GM12875 (cell line): Measurements from ENCODE around the gene MAP6D1.

Experiments used
- H3K4me3 ChIP-seq: one replicate; pipeline ENCODE4 v1.5.1; 2011; ENCODE audit warnings: low read depth, low read length, control low read depth
- TF ChIP-seq, protein P1 (sequence below): IDR thresholded peaks from 2 replicates; pipeline ENCODE4 v1.5.1; 2011; ENCODE audit warnings: low read depth, mild to moderate bottlenecking, control low read depth, inconsistent platforms, low read length, moderate library complexity, borderline replicate concordance; ENCODE audit not compliant: insufficient read depth

The MAP6D1 gene

DNA sequence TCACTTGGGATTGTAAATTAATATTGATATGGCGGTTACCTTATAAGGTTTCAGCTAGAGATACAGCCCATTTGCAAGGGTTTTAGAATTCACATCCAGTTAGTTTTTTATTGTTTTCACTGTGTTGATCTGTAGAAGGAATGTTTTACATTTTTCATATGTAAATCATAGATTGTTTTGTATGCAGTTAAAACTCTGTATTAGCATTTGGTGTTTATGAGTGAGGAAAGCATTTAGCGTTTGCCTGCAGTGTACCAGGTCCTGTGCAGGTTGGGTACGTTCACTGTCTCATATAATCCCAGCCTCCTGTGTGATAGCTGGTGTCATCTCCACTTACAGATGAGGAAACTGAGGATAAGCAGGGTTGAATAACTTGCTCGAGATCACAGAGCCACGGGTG is 23.8 kb downstream of the MAP6D1 start:
- TF ChIP-seq, protein P1, sequence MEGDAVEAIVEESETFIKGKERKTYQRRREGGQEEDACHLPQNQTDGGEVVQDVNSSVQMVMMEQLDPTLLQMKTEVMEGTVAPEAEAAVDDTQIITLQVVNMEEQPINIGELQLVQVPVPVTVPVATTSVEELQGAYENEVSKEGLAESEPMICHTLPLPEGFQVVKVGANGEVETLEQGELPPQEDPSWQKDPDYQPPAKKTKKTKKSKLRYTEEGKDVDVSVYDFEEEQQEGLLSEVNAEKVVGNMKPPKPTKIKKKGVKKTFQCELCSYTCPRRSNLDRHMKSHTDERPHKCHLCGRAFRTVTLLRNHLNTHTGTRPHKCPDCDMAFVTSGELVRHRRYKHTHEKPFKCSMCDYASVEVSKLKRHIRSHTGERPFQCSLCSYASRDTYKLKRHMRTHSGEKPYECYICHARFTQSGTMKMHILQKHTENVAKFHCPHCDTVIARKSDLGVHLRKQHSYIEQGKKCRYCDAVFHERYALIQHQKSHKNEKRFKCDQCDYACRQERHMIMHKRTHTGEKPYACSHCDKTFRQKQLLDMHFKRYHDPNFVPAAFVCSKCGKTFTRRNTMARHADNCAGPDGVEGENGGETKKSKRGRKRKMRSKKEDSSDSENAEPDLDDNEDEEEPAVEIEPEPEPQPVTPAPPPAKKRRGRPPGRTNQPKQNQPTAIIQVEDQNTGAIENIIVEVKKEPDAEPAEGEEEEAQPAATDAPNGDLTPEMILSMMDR, result no peak
- no peak overlapping the region for H3K4me3 ChIP-seq

DNA sequence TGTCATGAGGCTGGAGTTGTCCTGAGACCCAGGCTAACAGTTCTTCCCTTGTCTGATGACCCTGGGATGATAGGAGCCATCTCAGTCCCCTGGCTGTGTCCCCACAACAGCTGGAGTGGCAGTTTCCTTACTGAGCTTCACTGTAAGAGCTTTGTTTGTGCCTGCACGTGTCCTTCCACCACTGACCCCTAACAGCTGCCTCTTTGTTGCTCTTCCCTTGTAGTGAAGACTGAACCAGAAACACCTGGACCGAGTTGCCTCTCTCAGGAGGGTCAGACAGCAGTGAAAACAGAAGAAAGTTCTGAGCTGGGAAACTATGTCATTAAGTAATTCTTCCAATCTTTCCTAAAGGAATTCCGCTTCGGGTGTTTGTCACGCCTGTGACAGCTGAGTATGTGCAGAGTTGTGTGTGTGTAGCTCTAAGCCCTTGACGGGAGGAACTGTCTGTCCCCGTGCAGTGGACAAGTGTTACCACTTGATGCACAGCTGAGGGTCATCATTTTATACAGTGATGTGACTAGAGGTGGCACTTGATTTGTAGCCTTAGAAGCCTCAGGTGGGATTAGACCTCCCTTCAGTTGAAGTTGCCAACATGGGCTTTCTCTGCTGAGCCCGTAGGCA is 25.0 kb downstream of the MAP6D1 start:
- TF ChIP-seq, protein P1, result no peak
- H3K4me3 ChIP-seq, result no peak overlapping the region

DNA sequence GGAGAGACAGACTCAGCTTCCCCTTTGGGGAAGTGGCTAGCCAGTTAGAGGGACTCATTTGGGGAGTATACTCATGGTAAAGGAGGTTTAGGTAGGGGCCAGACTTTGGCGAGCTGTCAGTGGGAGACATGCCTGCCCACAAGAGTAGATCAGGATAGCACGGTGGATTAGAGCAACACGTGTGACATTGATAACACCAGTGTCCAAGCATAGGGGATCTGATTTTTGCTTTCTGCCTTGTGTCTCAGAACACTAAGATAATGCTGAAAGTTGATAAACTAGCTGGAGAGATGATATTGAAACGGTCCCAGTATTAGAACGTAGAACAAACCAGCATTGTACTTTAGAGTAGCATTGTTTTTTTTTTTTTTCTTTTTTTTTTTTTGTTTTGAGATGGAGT is 25.9 kb downstream of the MAP6D1 start:
- TF ChIP-seq, protein P1, result no peak
- H3K4me3 ChIP-seq, result no peak overlapping the region

DNA sequence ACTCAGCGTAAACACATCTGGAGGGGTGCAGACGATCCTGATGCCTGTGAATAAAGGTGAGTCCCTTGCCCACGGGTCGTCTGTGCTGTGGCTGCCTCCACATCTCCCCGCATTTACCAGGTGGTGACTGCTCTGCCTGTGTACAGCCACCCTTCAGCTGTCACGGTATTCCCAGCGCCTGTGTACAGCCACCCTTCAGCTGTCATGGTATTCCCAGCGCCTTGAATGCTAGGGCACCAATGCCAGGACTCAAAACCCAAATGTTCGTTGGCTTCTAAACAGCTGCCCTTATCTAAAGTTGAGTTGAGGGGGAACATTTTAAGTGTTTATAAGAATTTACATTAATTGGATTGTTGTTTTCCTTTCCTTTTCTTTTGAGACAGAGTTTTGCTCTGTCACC is 27.4 kb downstream of the MAP6D1 start:
- no peak overlapping the region for H3K4me3 ChIP-seq
- TF ChIP-seq, protein P1, result no peak

DNA sequence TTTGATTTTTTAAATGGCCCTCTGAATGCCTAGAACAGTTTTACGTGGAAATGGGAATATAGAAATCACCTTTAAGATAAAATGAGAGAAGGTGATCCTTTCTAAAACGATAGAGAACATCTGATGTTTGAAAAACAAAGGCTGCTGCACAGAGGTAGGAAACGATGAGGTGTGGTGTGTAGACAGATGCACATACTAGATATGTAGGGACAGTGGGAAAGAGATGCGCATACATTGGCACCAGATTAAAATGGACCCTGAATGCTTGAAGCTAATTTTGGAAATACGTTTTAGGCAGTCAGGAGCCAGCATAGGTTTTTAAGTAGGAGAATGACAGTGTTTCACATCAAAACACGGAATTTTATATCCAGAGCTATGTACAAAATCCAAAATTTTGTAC is 29.0 kb downstream of the MAP6D1 start:
- TF ChIP-seq, protein P1, result no peak
- H3K4me3 ChIP-seq, result no peak overlapping the region

DNA sequence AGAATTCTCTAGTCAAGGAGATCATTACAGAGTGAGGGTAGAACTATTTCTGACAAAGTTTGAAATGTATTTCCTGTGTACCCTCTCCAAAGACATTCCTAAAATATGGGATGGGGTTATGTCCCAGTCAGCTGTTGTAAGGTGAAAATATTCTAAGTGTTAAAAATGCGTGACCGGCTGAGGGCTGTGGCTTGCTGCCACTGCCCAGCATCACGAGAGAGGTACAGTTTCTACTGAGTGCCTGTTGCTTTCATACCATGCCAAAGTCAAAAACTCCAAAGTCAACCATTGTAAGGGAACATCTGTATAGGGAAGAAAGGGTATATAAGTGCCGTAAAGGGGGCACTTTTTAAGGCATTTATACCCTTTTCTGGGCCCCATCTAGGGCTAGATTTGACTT is 30.9 kb downstream of the MAP6D1 start:
- TF ChIP-seq, protein P1, result no peak
- H3K4me3 ChIP-seq, result no peak overlapping the region

DNA sequence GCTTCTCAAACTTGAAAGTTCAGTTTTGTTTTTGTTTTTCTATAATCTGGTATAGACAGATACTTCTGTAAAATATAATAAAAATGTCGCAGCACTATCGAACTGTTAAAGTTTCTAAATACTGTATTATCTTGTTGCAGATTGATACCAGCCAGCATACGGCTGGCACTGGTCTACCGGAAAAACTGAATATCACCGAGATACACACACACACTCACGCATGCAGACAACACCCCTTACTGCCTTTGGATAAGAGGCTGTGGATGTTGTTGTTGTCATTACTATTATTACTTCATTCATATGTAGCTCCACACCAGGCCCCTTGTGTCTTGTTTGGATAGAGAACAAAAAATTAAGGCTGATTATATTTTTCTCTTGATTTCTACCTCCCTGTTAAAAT is 32.4 kb downstream of the MAP6D1 start:
- TF ChIP-seq, protein P1, result no peak
- H3K4me3 ChIP-seq, result no peak overlapping the region
